HEK293 (cell line): ENCODE measurements around the gene MCEMP1.

ENCODE experiments used
- CTCF ChIA-PET: fragments of 350-600 bp; formaldehyde crosslinking; extraction: SDS; loops from one replicate; lab custom pipeline; 2021; ENCODE audit warnings: antibody characterized with exemption; lab: Yijun Ruan, JAX
- POLR2A ChIA-PET: fragments of 300-600 bp; formaldehyde crosslinking; extraction: SDS; loops from one replicate; lab custom pipeline; 2020; ENCODE audit warnings: antibody characterized with exemption, inconsistent platforms; lab: Yijun Ruan, JAX
- H3K27ac ChIP-seq: fragments of 200-500 bp; sonication (Bioruptor generic); 2 replicates; pipeline ENCODE4 v1.5.1; 2014; ENCODE audit warnings: low read depth, low read length, control low read depth, inconsistent platforms; ENCODE audit errors: extremely low read depth
- H3K36me3 ChIP-seq, 2 experiments: fragments of 200-500 bp in 1 of 2; sonication (Bioruptor generic) in 1 of 2; 1 replicate in 1 of 2; 2 replicates in 1 of 2; pipeline ENCODE4 v1.5.1; 2014 to 2017; ENCODE audit warnings: inconsistent platforms in 2 of 2, low read length in 2 of 2; ENCODE audit not compliant: control insufficient read depth in 2 of 2, insufficient read depth in 1 of 2
- H3K4me1 ChIP-seq: fragments of 200-500 bp; sonication (Bioruptor generic); 2 replicates; pipeline ENCODE4 v1.5.1; 2014; ENCODE audit warnings: mild to moderate bottlenecking, low read length, inconsistent platforms; ENCODE audit not compliant: control insufficient read depth, insufficient read depth
- H3K4me3 ChIP-seq: 2 replicates; pipeline ENCODE4 v1.5.1; 2011; ENCODE audit warnings: low read depth, mild to moderate bottlenecking, control low read depth, low read length, moderate library complexity
- H3K9me3 ChIP-seq: fragments of 200-500 bp; sonication (Bioruptor generic); 2 replicates; pipeline ENCODE4 v1.5.1; 2014; ENCODE audit warnings: low read depth, low read length, inconsistent platforms; ENCODE audit not compliant: control insufficient read depth, insufficient read depth
- BCL6B ChIP-seq: fragments of 450-650 bp; formaldehyde crosslinking; IDR thresholded peaks from 2 replicates; pipeline ENCODE4 v1.5.1; 2017; ENCODE audit warnings: missing biosample characterization, missing genetic modification characterization
- TRIM28 ChIP-seq: IDR thresholded peaks from 2 replicates; pipeline ENCODE4 v1.6.1; 2011; ENCODE audit warnings: low read length, control low read depth, borderline replicate concordance
- ZNF112 ChIP-seq: fragments of 450-650 bp; formaldehyde crosslinking; IDR thresholded peaks from 2 replicates; pipeline ENCODE4 v1.5.0; 2017; ENCODE audit warnings: missing biosample characterization, missing genetic modification characterization
- ZNF174 ChIP-seq: fragments of 450-650 bp; formaldehyde crosslinking; IDR thresholded peaks from 2 replicates; pipeline ENCODE4 v1.5.0; 2017; ENCODE audit warnings: missing biosample characterization, mild to moderate bottlenecking, missing genetic modification characterization
- ZNF175 ChIP-seq: fragments of 450-650 bp; formaldehyde crosslinking; IDR thresholded peaks from 2 replicates; pipeline ENCODE4 v1.5.1; 2016; ENCODE audit warnings: missing biosample characterization, missing genetic modification characterization
- ZNF292 ChIP-seq: fragments of 450-650 bp; formaldehyde crosslinking; IDR thresholded peaks from 2 replicates; pipeline ENCODE4 v1.5.1; 2016; ENCODE audit warnings: low read depth, missing biosample characterization, missing genetic modification characterization, borderline replicate concordance
- ZNF341 ChIP-seq: fragments of 450-650 bp; formaldehyde crosslinking; IDR thresholded peaks from 2 replicates; pipeline ENCODE4; 2016; ENCODE audit warnings: low read depth, missing biosample characterization, missing genetic modification characterization
- ZNF354C ChIP-seq: fragments of 450-650 bp; formaldehyde crosslinking; IDR thresholded peaks from 2 replicates; pipeline ENCODE4 v1.5.1; 2016; ENCODE audit warnings: missing biosample characterization, missing genetic modification characterization, low read depth, borderline replicate concordance
- ZNF488 ChIP-seq: fragments of 450-650 bp; formaldehyde crosslinking; IDR thresholded peaks from 2 replicates; pipeline ENCODE4 v1.5.1; 2016; ENCODE audit warnings: missing biosample characterization, missing genetic modification characterization
- ZNF529 ChIP-seq: fragments of 450-650 bp; formaldehyde crosslinking; IDR thresholded peaks from 2 replicates; pipeline ENCODE4 v1.5.1; 2017; ENCODE audit warnings: missing genetic modification characterization, missing biosample characterization; ENCODE audit not compliant: insufficient replicate concordance
- ZNF585B ChIP-seq: fragments of 450-650 bp; formaldehyde crosslinking; IDR thresholded peaks from 2 replicates; pipeline ENCODE4 v1.5.1; 2016; ENCODE audit warnings: missing biosample characterization, missing genetic modification characterization
- ZNF624 ChIP-seq: fragments of 450-650 bp; formaldehyde crosslinking; IDR thresholded peaks from 2 replicates; pipeline ENCODE4 v1.5.1; 2017; ENCODE audit warnings: missing biosample characterization, missing genetic modification characterization
- ZNF704 ChIP-seq: fragments of 450-650 bp; formaldehyde crosslinking; IDR thresholded peaks from 2 replicates; pipeline ENCODE4 v1.5.1; 2016; ENCODE audit warnings: missing biosample characterization, missing genetic modification characterization
- ZNF76 ChIP-seq: fragments of 450-650 bp; formaldehyde crosslinking; IDR thresholded peaks from 2 replicates; pipeline ENCODE4; 2016; ENCODE audit warnings: low read depth, missing biosample characterization, missing genetic modification characterization, borderline replicate concordance
- ZNF791 ChIP-seq: fragments of 450-650 bp; formaldehyde crosslinking; IDR thresholded peaks from 2 replicates; pipeline ENCODE4 v1.5.1; 2016; ENCODE audit warnings: missing biosample characterization, missing genetic modification characterization
- ZSCAN18 ChIP-seq: fragments of 450-650 bp; formaldehyde crosslinking; IDR thresholded peaks from 2 replicates; pipeline ENCODE4 v1.5.1; 2016; ENCODE audit warnings: missing biosample characterization, missing genetic modification characterization
- TF ChIP-seq, protein P1 (sequence below): fragments of 450-650 bp; formaldehyde crosslinking; IDR thresholded peaks from 2 replicates; pipeline ENCODE4 v1.5.1; 2016; ENCODE audit warnings: missing biosample characterization, missing genetic modification characterization

MCEMP1 gene

GRCh38 chr19:7718668-7719067 is 41.8 kb downstream of the MCEMP1 start (continued):
- no peak for TF ChIP-seq BCL6B (tag by site-specific recombination)

- POLR2A ChIA-PET = no interaction called here
Measured at GRCh38 chr19:7720351-7720750, 43.5 kb downstream of the MCEMP1 start.

DNA sequence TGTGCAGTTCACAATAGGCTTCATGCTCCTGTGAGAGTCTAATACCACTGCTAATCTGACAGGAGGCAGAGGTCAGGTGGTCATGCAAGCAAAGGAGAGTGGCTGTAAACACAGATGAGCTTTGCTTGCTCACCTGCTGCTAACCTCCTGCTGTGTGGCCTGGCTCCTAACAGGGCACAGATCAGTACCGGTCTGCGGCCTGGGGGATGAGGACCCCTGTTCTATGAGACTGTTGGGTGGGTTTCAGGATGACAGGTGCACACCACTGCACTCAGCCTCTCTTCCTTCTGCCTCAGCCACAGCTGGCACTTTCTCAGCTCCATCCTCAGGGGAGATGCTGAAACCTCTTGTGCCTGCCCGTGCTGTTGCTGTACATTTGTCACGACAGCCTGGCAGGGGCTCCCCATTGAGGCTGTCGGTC is 45.4 kb downstream of the MCEMP1 start:
- Histone ChIP-seq H3K36me3 (no peaks in the 10 kb centered on the region), H3K4me1 (no peaks in the 10 kb centered on the region), H3K9me3 (no peaks in the 10 kb centered on the region), H3K4me3 (no peak overlapping the region), H3K27ac (no peak overlapping the region)
- POLR2A ChIA-PET = interaction anchor here (0.8 kb wide), 1 partner anchor 599 kb away, joined by 3 read pairs; the partner anchor contains the start of genes NDUFA7 and RPS28
- CTCF ChIA-PET = interaction anchor here (0.6 to 0.7 kb wide), 2 partner anchors 77 to 154 kb away, joined by 4 read pairs; no protein-coding TSS in a partner anchor
- TF ChIP-seq, protein P1, sequence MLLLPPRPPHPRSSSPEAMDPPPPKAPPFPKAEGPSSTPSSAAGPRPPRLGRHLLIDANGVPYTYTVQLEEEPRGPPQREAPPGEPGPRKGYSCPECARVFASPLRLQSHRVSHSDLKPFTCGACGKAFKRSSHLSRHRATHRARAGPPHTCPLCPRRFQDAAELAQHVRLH (tag by site-specific recombination) = no peak
- TF ChIP-seq ZNF175 (tag by site-specific recombination) = no peak
- TF ChIP-seq TRIM28 = no peak
- no peak for TF ChIP-seq ZNF488 (tag by site-specific recombination)
- TF ChIP-seq ZNF354C (tag by site-specific recombination) = no peak
- no peak for TF ChIP-seq ZSCAN18 (tag by site-specific recombination)
- TF ChIP-seq ZNF76 (tag by site-specific recombination) = no peak
- no peak for TF ChIP-seq ZNF791 (tag by site-specific recombination)
- TF ChIP-seq ZNF624 (tag by site-specific recombination) = no peak
- TF ChIP-seq ZNF585B (tag by site-specific recombination) = no peak

More at GRCh38 chr19:7720351-7720750, 43.5 kb downstream of the MCEMP1 start:
- CTCF ChIA-PET = no interaction called here
- H3K4me3 ChIP-seq = no peak overlapping the region
- no peaks in the 10 kb centered on the region for H3K4me1 ChIP-seq
- H3K27ac ChIP-seq = no peak overlapping the region
- TF ChIP-seq ZNF529 (no peak), ZNF704 (tag by site-specific recombination) (no peak)
- TF ChIP-seq, all 188 proteins: peak for 0
- Histone ChIP-seq H3K36me3 (no peaks in the 10 kb centered on the region), H3K9me3 (no peaks in the 10 kb centered on the region)

- ChIA-PET POLR2A (no interaction called here), CTCF (no interaction called here)
Measured at GRCh38 chr19:7725791-7726190, 48.9 kb downstream of the MCEMP1 start.

More at GRCh38 chr19:7725791-7726190, 48.9 kb downstream of the MCEMP1 start:
- TF ChIP-seq ZNF341 (tag by site-specific recombination) = no peak
- no peak for TF ChIP-seq ZNF292
- TF ChIP-seq ZNF174 (tag by site-specific recombination) = no peak
- no peak for TF ChIP-seq ZNF112 (tag by site-specific recombination)
- Histone ChIP-seq H3K9me3 (no peaks in the 10 kb centered on the region), H3K4me3 (no peak overlapping the region), H3K4me1 (no peaks in the 10 kb centered on the region), H3K27ac (no peak overlapping the region), H3K36me3 (no peaks in the 10 kb centered on the region)
